HEK293T (cell line): Measurements from ENCODE around the gene CRYBG1.

Experiments
- CTCF ChIA-PET: fragments of 350-600 bp; formaldehyde crosslinking; extraction: SDS; loops from one replicate; lab custom pipeline; 2021; ENCODE audit warnings: antibody characterized with exemption, inconsistent platforms; lab: Yijun Ruan, JAX
- POLR2A ChIA-PET: fragments of 350-600 bp; formaldehyde crosslinking; extraction: SDS; loops from one replicate; lab custom pipeline; 2020; ENCODE audit warnings: antibody characterized with exemption, inconsistent platforms; lab: Yijun Ruan, JAX
- DNase-seq: peaks from one replicate; pipeline ENCODE4 v3.0.0; 2012; ENCODE audit warnings: mixed read lengths; ENCODE audit errors: extremely low spot score
- ARNT ChIP-seq: fragments of 450-650 bp; IDR thresholded peaks from 2 replicates; pipeline ENCODE4 v1.6.1; 2017; ENCODE audit warnings: mild to moderate bottlenecking
- BHLHE40 ChIP-seq: fragments of 450-650 bp; IDR thresholded peaks from 2 replicates; pipeline ENCODE4 v1.6.1; 2016; ENCODE audit warnings: mild to moderate bottlenecking, moderate library complexity, borderline replicate concordance
- CTBP1 ChIP-seq: fragments of 450-650 bp; IDR thresholded peaks from 2 replicates; pipeline ENCODE4 v1.6.1; 2016; ENCODE audit warnings: borderline replicate concordance
- ELF4 ChIP-seq: fragments of 450-650 bp; IDR thresholded peaks from 2 replicates; pipeline ENCODE4 v1.6.1; 2017; ENCODE audit warnings: antibody characterized with exemption
- FOXA1 ChIP-seq: fragments of 450-650 bp; IDR thresholded peaks from 2 replicates; pipeline ENCODE4 v1.6.1; 2016; ENCODE audit warnings: mild to moderate bottlenecking
- FOXK2 ChIP-seq: fragments of 450-650 bp; IDR thresholded peaks from 2 replicates; pipeline ENCODE4 v1.6.1; 2016; ENCODE audit warnings: mild to moderate bottlenecking
- FOXM1 ChIP-seq: fragments of 450-650 bp; IDR thresholded peaks from 2 replicates; pipeline ENCODE4 v1.6.1; 2017; ENCODE audit warnings: mild to moderate bottlenecking, borderline replicate concordance
- HDGF ChIP-seq: fragments of 450-650 bp; IDR thresholded peaks from 2 replicates; pipeline ENCODE4 v1.6.1; 2017; ENCODE audit warnings: antibody characterized with exemption, borderline replicate concordance
- L3MBTL2 ChIP-seq: fragments of 450-650 bp; conservative IDR thresholded peaks from 2 replicates; pipeline ENCODE4 v1.6.1; 2016; ENCODE audit warnings: mild to moderate bottlenecking
- LEF1 ChIP-seq: fragments of 450-650 bp; IDR thresholded peaks from 2 replicates; pipeline ENCODE4 v1.6.1; 2017; ENCODE audit warnings: mild to moderate bottlenecking, borderline replicate concordance
- NFRKB ChIP-seq: fragments of 450-650 bp; IDR thresholded peaks from 2 replicates; pipeline ENCODE4 v1.6.1; 2016; ENCODE audit warnings: mild to moderate bottlenecking, moderate library complexity
- SP1 ChIP-seq: fragments of 450-650 bp; IDR thresholded peaks from 2 replicates; pipeline ENCODE4 v1.6.1; 2017
- SUZ12 ChIP-seq: fragments of 450-650 bp; IDR thresholded peaks from 2 replicates; pipeline ENCODE4 v1.6.1; 2016; ENCODE audit warnings: mild to moderate bottlenecking
- TARDBP ChIP-seq: fragments of 450-650 bp; IDR thresholded peaks from 2 replicates; pipeline ENCODE4 v1.6.1; 2016
- ZNF384 ChIP-seq: fragments of 450-650 bp; IDR thresholded peaks from 2 replicates; pipeline ENCODE4 v1.6.1; 2016
- TF ChIP-seq, protein P1 (sequence below): fragments of 450-650 bp; IDR thresholded peaks from 2 replicates; pipeline ENCODE4 v1.6.1; 2016

CRYBG1 gene

DNA sequence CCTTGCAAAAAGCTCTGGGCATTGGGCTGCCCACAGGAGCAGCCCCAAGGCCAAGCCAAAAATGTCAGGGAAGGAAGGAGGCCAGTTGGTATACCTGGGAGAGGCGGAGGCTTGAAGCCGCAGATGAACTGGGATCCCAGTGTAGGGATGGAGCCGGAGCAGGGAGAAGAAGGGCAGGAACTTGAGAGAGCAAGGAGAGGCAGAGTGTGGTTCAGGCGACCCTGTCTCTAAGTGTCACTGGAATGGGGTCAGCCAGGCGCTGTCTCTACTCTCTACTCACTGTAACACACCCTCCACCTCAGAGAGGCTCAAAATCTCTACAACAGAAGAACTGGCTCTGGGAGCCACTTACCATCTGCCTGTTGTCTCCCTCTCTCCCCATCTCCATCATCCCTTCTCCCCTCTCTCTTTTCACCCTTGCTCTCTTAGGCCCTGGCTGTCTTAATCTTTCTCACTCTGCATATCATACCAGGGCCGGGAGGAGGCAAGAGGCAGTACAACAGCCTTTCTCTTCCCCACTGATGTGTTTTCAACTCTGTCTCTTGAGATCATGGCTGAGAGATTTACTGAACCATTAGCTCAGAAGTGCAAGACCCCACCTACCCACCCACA lies 93.3 kb downstream of the CRYBG1 start:
- POLR2A ChIA-PET = no interaction called here
- DNase-seq = no peak
- TF ChIP-seq TARDBP (no peak), ZNF384 (no peak), SP1 (no peak), HDGF (no peak), CTBP1 (no peak), NFRKB (no peak), ARNT (no peak)
- CTCF ChIA-PET = no interaction called here

DNA sequence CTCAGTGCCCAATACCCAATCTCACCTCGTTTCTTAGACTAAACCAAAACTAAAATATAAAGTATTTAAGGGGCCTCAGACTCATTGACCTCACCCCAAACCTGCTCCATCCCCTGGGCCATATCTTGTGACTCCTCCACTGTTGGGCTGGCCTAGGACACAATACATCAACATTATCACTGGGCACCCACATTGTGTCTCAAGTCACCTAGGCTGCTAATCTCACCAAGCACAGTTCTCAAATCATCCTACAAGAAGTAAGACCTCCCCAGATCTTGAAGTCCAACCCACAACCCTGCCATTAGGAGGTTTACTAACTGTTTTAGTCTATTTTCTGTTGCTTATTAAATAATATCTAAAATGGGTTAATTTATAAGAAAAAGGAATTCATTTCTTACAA lies 96.2 kb downstream of the CRYBG1 start:
- CTCF ChIA-PET = no interaction called here
- POLR2A ChIA-PET = no interaction called here
- no peak for DNase-seq
- TF ChIP-seq HDGF = no peak
- TF ChIP-seq LEF1 = no peak
- no peak for TF ChIP-seq ZNF384
- no peak for TF ChIP-seq FOXA1
- TF ChIP-seq BHLHE40 = no peak
- TF ChIP-seq ARNT = no peak

DNA sequence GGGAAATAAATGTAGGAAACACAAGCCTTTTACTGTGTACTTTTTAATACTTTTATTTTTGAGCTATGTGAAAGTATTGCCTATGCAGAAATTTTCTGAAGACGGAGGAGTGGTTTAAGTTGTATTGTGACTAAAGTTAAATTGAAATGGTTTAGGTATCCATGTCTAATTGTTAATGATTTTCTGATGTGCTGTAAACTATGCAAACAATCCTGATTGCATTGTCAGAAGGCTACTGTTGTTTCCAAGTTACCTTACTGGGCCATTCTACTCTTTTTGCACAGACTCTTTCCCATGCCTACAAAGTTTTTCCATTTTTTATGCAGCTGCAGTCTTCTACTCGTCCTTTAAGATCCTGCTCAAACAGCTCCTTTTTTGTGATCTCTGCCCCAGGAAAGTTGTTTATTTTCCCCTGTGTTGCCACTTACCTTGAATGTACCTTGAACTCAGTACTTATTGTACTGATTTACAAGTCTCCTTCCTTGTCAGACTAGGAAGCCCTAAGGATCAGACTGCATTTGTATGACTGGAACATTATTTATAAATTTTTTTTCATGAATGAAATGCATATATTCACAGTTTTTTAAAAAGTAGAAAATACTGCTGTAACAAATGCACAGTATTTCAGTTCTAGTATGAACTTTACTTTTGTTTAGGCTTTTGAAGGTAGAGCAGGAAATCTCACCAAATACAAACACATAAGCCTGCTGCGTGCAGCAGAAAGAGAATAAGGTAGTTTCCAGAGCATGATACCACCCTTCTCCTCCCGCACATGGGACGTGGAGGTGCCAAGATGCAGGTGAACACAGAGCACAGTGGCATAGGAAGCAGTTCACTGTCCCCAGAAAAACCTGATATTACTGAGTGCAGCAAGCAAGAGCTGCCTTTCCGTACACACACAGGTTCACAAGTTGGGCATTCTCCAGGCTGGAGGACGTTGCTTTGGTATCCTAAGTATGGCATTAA lies 97.8 kb downstream of the CRYBG1 start:
- CTCF ChIA-PET = no interaction called here
- TF ChIP-seq ZNF384 (no peak), L3MBTL2 (no peak), FOXK2 (no peak), ELF4 (no peak), FOXM1 (no peak), FOXA1 (no peak), NFRKB (no peak), BHLHE40 (no peak), TARDBP (no peak), HDGF (no peak), SP1 (no peak), ARNT (no peak), LEF1 (no peak)
- TF ChIP-seq, protein P1, sequence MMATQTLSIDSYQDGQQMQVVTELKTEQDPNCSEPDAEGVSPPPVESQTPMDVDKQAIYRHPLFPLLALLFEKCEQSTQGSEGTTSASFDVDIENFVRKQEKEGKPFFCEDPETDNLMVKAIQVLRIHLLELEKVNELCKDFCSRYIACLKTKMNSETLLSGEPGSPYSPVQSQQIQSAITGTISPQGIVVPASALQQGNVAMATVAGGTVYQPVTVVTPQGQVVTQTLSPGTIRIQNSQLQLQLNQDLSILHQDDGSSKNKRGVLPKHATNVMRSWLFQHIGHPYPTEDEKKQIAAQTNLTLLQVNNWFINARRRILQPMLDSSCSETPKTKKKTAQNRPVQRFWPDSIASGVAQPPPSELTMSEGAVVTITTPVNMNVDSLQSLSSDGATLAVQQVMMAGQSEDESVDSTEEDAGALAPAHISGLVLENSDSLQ = no peak
- POLR2A ChIA-PET = no interaction called here
- no peak for DNase-seq

DNA sequence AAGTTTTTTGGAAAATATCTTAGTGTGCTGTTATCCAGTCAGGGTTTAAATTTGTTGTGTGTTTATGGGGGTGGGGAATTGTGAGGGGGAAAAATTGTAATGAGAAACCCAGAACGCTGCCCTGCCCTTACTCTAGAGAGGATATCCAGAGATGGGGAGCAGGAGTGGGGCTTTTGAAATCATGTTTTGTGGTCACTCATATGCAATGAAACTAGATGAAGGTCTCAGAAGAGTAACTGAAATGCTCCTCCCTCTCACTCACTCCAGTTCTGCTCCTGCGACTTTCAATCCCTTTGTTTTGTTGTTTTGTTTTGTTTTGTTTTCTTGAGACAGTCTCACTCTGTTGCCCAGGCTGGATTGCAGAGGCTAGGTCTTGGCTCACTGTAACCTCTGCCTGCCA lies 100.0 kb downstream of the CRYBG1 start:
- ChIA-PET POLR2A (no interaction called here), CTCF (no interaction called here)
- no peak for DNase-seq
- no peak for TF ChIP-seq SP1
- TF ChIP-seq, protein P1 = no peak
- no peak for TF ChIP-seq L3MBTL2
- no peak for TF ChIP-seq FOXK2
- no peak for TF ChIP-seq NFRKB
- TF ChIP-seq BHLHE40 = no peak
- no peak for TF ChIP-seq CTBP1
- no peak for TF ChIP-seq HDGF
- TF ChIP-seq ZNF384 = no peak
- TF ChIP-seq TARDBP = no peak
- TF ChIP-seq ELF4 = no peak
- no peak for TF ChIP-seq FOXA1
- TF ChIP-seq SUZ12 = no peak
- no peak for TF ChIP-seq ARNT
- no peak for TF ChIP-seq FOXM1
- TF ChIP-seq LEF1 = no peak

DNA sequence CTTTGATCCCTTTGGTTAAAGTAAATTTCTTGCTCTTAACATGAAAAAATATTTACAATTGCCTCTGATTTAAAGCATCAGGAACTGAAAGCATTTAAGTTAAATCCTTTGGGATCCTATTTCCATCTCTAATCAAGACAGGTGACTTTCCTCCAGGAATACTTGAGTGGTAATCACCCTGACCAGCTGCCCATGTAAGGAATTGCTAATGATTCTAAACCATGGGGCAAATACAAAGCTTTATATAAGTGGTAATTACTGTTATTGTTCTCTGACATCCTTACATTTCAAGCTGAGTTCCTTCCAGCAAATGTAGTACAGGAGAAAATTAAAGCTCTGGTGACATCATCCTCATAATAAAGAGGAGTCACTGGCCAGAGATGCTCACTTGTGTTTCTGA lies 100.6 kb downstream of the CRYBG1 start:
- TF ChIP-seq NFRKB (no peak), FOXK2 (no peak), LEF1 (no peak), FOXA1 (no peak), BHLHE40 (no peak), FOXM1 (no peak), HDGF (no peak), SUZ12 (no peak)
- ChIA-PET POLR2A (no interaction called here), CTCF (interaction anchor here (1.8 kb wide), 1 partner anchor 122 kb away, joined by 4 read pairs; no protein-coding TSS in a partner anchor)
- no peak for DNase-seq

DNA sequence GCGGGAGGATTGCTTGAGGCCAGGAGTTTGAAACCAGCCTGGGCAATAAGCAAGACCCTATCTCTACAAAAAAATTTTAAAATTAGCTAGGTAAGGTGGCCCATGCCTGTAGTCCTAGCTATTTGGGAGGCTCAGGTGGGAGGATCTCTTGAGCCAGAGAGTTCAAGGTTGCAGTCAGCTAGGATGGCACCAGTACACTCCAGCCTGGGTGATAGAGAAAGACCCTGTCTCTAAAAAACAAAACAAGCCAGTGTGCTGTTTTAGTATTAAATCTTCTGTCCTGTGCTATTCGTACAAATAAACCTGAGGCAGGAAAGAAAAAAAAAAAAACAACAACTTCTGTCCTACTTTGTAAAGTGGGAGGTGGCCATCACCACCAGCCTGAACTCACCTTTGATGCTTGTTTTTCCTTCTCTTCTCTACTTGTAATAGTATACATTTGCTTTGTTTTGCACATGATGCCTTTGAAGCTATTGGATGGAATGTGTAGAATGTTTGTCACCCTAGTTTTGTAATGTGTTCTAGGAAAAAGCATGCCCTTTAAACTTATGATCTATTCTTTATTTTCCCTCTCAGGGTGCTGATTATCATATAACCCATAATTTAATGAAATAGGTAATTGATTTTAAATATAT lies 102.5 kb downstream of the CRYBG1 start:
- POLR2A ChIA-PET = no interaction called here
- TF ChIP-seq BHLHE40 = no peak
- no peak for TF ChIP-seq L3MBTL2
- no peak for DNase-seq
- CTCF ChIA-PET = interaction anchor here (1.5 to 1.8 kb wide), 2 partner anchors 124 to 535 kb away, joined by 3 to 4 read pairs; no protein-coding TSS in a partner anchor
